Neural cell (in vitro differentiated cells): ENCODE data around the gene BLTP1.

Source experiments
- EP300 ChIP-seq: fragments of 450-650 bp; conservative IDR thresholded peaks from 2 replicates; pipeline ENCODE4 v1.6.1; 2014; ENCODE audit warnings: antibody characterized with exemption, mild to moderate bottlenecking, moderate library complexity; ENCODE audit not compliant: poor library complexity, severe bottlenecking
- EZH2 ChIP-seq: fragments of 200-600, 300-800 bp; shearing (Covaris generic), sonication (generic); IDR thresholded peaks from 2 replicates; pipeline ENCODE4 v1.6.1; 2014; ENCODE audit warnings: antibody characterized with exemption, low read length, borderline replicate concordance, mild to moderate bottlenecking; ENCODE audit not compliant: insufficient read depth, poor library complexity, severe bottlenecking
- POLR2AphosphoS5 ChIP-seq: IDR thresholded peaks from 2 replicates; pipeline ENCODE4 v1.6.1; 2012
- SMC3 ChIP-seq: fragments of 450-650 bp; conservative IDR thresholded peaks from 2 replicates; pipeline ENCODE4 v1.6.1; 2014; ENCODE audit warnings: antibody characterized with exemption, mild to moderate bottlenecking, moderate library complexity; ENCODE audit not compliant: poor library complexity
- TAF1 ChIP-seq: IDR thresholded peaks from 2 replicates; pipeline ENCODE4 v1.6.1; 2012; ENCODE audit warnings: low read depth
- TF ChIP-seq, protein P1 (sequence below): fragments of 450-650 bp; IDR thresholded peaks from 2 replicates; pipeline ENCODE4 v1.5.1; 2014; ENCODE audit warnings: antibody characterized with exemption, mild to moderate bottlenecking, moderate library complexity; ENCODE audit not compliant: poor library complexity, severe bottlenecking

DNA sequence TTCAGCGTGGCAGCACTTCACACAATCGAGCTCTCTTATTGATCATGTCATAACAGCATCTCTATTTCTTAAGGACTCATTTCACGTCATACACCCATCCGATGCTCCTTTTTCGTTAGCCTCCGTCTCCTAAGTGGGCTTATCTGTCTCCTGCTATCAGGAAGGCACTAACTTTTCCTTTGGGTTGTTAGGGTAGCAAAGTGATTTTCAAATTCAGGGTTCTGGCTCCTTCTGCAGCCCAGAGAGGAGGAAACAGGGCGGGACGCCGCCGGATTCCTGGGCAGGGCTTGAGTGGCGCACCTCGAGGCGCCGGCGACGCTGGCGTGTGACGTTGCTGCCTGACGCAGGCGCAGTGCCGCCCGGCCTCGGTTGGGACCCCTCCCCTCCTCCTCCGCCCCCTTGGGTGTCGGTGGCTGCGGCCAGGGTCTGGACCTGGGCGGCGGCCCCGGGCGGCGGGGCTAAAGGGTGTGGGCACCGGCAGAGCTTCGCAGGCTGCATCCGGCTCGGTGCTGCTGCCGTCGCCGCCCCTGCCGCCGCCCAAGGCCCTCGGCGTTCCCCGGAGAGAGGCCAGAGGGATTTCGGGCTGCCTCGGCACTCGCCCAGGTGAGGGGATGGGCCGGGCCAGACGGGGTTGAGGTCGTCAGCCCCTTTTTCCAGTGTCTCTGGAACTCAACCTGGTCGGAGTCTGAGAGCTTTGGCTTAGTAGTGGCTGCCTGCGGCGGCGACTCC lies at the start of gene BLTP1:
- TF ChIP-seq TAF1 (peak; percentile 55), EP300 (peak; percentile 74), POLR2AphosphoS5 (peak; percentile 91), SMC3 (peak; percentile 47), EZH2 (no peak)
- TF ChIP-seq, protein P1, sequence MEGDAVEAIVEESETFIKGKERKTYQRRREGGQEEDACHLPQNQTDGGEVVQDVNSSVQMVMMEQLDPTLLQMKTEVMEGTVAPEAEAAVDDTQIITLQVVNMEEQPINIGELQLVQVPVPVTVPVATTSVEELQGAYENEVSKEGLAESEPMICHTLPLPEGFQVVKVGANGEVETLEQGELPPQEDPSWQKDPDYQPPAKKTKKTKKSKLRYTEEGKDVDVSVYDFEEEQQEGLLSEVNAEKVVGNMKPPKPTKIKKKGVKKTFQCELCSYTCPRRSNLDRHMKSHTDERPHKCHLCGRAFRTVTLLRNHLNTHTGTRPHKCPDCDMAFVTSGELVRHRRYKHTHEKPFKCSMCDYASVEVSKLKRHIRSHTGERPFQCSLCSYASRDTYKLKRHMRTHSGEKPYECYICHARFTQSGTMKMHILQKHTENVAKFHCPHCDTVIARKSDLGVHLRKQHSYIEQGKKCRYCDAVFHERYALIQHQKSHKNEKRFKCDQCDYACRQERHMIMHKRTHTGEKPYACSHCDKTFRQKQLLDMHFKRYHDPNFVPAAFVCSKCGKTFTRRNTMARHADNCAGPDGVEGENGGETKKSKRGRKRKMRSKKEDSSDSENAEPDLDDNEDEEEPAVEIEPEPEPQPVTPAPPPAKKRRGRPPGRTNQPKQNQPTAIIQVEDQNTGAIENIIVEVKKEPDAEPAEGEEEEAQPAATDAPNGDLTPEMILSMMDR, result no peak
